DOHH2 (cell line): ENCODE data around the gene USF1.
"Not testable (repeated sequence)": the region's sequence is repeated elsewhere in the genome, so short reads cannot be mapped to it uniquely, and the experiment has no call there.

ENCODE experiments used
- CTCF ChIP-seq: fragments of 200-600 bp; sonication (generic); IDR thresholded peaks from one replicate; pipeline ENCODE4 v1.5.1; 2014; ENCODE audit warnings: antibody characterized with exemption, mild to moderate bottlenecking, low read depth, low read length; ENCODE audit not compliant: poor library complexity, severe bottlenecking
- EZH2phosphoT487 ChIP-seq: fragments of 200-600 bp; sonication (generic); IDR thresholded peaks from 2 replicates; pipeline ENCODE4 v1.6.1; 2017; ENCODE audit warnings: borderline replicate concordance, mild to moderate bottlenecking, antibody characterized with exemption, low read length, moderate library complexity, mixed read lengths

- not testable (repeated sequence) for TF ChIP-seq CTCF, EZH2phosphoT487
Measured at GRCh38 chr1:161026954-161027353, 18.8 kb downstream of the USF1 start.
